ENCODE data around the gene MAP2K7. TPM values are rescaled to one million over a fixed set of nuclear protein-coding genes. Genes with fewer than 3 reads are reported as not detected.
A peak's percentile ranks its signal among the peaks of the same experiment; 100 is the strongest.

The MAP2K7 gene
- total RNA-seq, 1 experiment from 2014 or later: 39.4 TPM

- TF ChIP-seq FOXP4 (CRISPR knock-in tag; IDR thresholded peaks at IDR 0.05) (no peak), PRRX2 (CRISPR knock-in tag; IDR thresholded peaks at IDR 0.05) (no peak), ZNF317 (CRISPR knock-in tag; IDR thresholded peaks at IDR 0.05; ENCODE audit: borderline replicate concordance, low read depth) (no peak), GABPB1 (CRISPR knock-in tag; IDR thresholded peaks at IDR 0.05) (no peak), NR1H2 (CRISPR knock-in tag; IDR thresholded peaks at IDR 0.05) (no peak), SMAD3 (CRISPR knock-in tag; IDR thresholded peaks at IDR 0.05; ENCODE audit: borderline replicate concordance) (no peak), NFYB (CRISPR knock-in tag; conservative IDR thresholded peaks at IDR 0.05; ENCODE audit: low read depth) (no peak), E2F5 (CRISPR knock-in tag; IDR thresholded peaks at IDR 0.05) (no peak), TP53 (CRISPR knock-in tag; IDR thresholded peaks at IDR 0.05) (no peak)
These were observed 8.9 kb upstream of the MAP2K7 start (continued) for GRCh38 chr19:7894612-7895309.

- Mint-ChIP-seq H3K4me3 (no peak overlapping the region), H3K27ac (peak overlapping the region; percentile 38; the same call in 1 of the 2 replicates), H3K36me3 (no peaks in the 10 kb centered on the region), H3K9me3 (no peaks in the 10 kb centered on the region), H3K4me1 (peaks cover 3% of the 10 kb centered on the region; the same call in 1 of the 2 replicates), H3K27me3 (ENCODE audit: low read depth) (peaks cover 11% of the 10 kb centered on the region)
- no peak for TF ChIP-seq NFE2L1 (CRISPR knock-in tag; IDR thresholded peaks at IDR 0.05)
- no peak for TF ChIP-seq ZBTB43 (CRISPR knock-in tag; IDR thresholded peaks at IDR 0.05)
- no peak for TF ChIP-seq ZBTB21 (CRISPR knock-in tag; IDR thresholded peaks at IDR 0.05; ENCODE audit: borderline replicate concordance)
- TF ChIP-seq ZNF317 (CRISPR knock-in tag; IDR thresholded peaks at IDR 0.05; ENCODE audit: borderline replicate concordance, low read depth): no peak
- no peak for TF ChIP-seq FOXP1 (CRISPR knock-in tag; IDR thresholded peaks at IDR 0.05; ENCODE audit: borderline replicate concordance)
- CTCF ChIA-PET: no interaction called here
- ATAC-seq: no peak
- DNase-seq (ENCODE audit: low spot score): no peak
- POLR2A ChIA-PET: no interaction called here
These were observed 8.1 kb upstream of the MAP2K7 start for GRCh38 chr19:7895565-7895964.

- ATAC-seq: no peak
- no peak for TF ChIP-seq AFF4 (CRISPR knock-in tag; IDR thresholded peaks at IDR 0.05; ENCODE audit: borderline replicate concordance)
- no peak for TF ChIP-seq JUN (CRISPR knock-in tag; IDR thresholded peaks at IDR 0.05)
- TF ChIP-seq ZNF396 (CRISPR knock-in tag; IDR thresholded peaks at IDR 0.05; ENCODE audit: borderline replicate concordance): no peak
- no peak for TF ChIP-seq TP53 (CRISPR knock-in tag; IDR thresholded peaks at IDR 0.05)
- TF ChIP-seq ZNF232 (CRISPR knock-in tag; IDR thresholded peaks at IDR 0.05): no peak
- TF ChIP-seq CREM (CRISPR knock-in tag; IDR thresholded peaks at IDR 0.05): no peak
- no peak for TF ChIP-seq ZBTB43 (CRISPR knock-in tag; IDR thresholded peaks at IDR 0.05)
- TF ChIP-seq CDX4 (CRISPR knock-in tag; IDR thresholded peaks at IDR 0.05; ENCODE audit: borderline replicate concordance): no peak
- TF ChIP-seq USF1 (CRISPR knock-in tag; IDR thresholded peaks at IDR 0.05): no peak
- no peak for TF ChIP-seq RORB (CRISPR knock-in tag; IDR thresholded peaks at IDR 0.05)
- no peak for TF ChIP-seq CREB1 (CRISPR knock-in tag; IDR thresholded peaks at IDR 0.05)
These were observed 6.4 kb upstream of the MAP2K7 start for GRCh38 chr19:7897292-7897691.

More at GRCh38 chr19:7897292-7897691, 6.4 kb upstream of the MAP2K7 start:
- Mint-ChIP-seq H3K4me3 (no peak overlapping the region), H3K4me1 (peaks cover 3% of the 10 kb centered on the region; the same call in 1 of the 2 replicates), H3K27ac (no peak overlapping the region), H3K36me3 (no peaks in the 10 kb centered on the region), H3K9me3 (no peaks in the 10 kb centered on the region), H3K27me3 (ENCODE audit: low read depth) (peaks cover 2% of the 10 kb centered on the region; the same call in 1 of the 2 replicates)
- DNase-seq (ENCODE audit: low spot score): no peak
- CTCF ChIA-PET: interaction anchor here (0.7 to 1.5 kb wide), 6 partner anchors 11 to 329 kb away, joined by 3 to 5 read pairs (median 4); partner anchors contain the start of gene SNAPC2
- POLR2A ChIA-PET: interaction anchor here (0.7 kb wide), 1 partner anchor 551 kb away, joined by 4 read pairs; no protein-coding TSS in a partner anchor
